DND-41 (cell line): ENCODE results near the gene ANKRD40CL.

Experiments used
- EZH2 ChIP-seq: IDR thresholded peaks from 3 replicates; pipeline ENCODE4 v1.6.1; 2012; ENCODE audit warnings: borderline replicate concordance, low read depth, mild to moderate bottlenecking, moderate library complexity, low read length, inconsistent platforms; ENCODE audit not compliant: severe bottlenecking
- TF ChIP-seq, protein P1 (sequence below): IDR thresholded peaks from 2 replicates; pipeline ENCODE4 v1.5.1; 2012; ENCODE audit warnings: borderline replicate concordance, low read length, moderate library complexity, mild to moderate bottlenecking; ENCODE audit not compliant: poor library complexity, severe bottlenecking; ENCODE audit errors: extremely low read depth

DNA sequence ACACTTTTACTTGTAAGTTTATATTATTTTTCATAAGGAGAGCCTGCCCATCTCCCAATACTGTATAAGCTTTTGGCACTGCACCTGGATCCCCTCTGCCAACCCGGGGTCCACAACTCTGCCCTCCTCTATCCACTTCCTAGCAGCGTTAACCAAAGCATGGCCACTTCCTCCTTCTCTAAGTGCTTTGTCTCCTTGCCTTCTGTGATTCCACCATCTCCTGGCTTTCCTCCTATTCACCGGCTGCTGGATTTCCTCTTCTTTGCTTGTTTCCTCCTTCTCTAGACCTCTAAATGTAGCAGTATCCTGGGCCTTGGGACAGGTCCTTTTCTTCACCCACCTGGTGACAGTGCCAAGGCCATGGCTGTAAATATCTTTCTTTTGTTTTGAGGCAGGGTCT lies 48.1 kb upstream of the ANKRD40CL start:
- TF ChIP-seq, protein P1, sequence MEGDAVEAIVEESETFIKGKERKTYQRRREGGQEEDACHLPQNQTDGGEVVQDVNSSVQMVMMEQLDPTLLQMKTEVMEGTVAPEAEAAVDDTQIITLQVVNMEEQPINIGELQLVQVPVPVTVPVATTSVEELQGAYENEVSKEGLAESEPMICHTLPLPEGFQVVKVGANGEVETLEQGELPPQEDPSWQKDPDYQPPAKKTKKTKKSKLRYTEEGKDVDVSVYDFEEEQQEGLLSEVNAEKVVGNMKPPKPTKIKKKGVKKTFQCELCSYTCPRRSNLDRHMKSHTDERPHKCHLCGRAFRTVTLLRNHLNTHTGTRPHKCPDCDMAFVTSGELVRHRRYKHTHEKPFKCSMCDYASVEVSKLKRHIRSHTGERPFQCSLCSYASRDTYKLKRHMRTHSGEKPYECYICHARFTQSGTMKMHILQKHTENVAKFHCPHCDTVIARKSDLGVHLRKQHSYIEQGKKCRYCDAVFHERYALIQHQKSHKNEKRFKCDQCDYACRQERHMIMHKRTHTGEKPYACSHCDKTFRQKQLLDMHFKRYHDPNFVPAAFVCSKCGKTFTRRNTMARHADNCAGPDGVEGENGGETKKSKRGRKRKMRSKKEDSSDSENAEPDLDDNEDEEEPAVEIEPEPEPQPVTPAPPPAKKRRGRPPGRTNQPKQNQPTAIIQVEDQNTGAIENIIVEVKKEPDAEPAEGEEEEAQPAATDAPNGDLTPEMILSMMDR: no peak
- no peak for TF ChIP-seq EZH2
